Keratinocyte (primary cell): ENCODE results near the gene PFDN5.

Source experiments
- EZH2 ChIP-seq: IDR thresholded peaks from one replicate; pipeline ENCODE4 v1.6.1; 2012; ENCODE audit warnings: inconsistent platforms, mild to moderate bottlenecking, low read length, moderate library complexity
- TF ChIP-seq, protein P1 (sequence below), 3 experiments: IDR thresholded peaks in 1 of 3; conservative IDR thresholded peaks in 1 of 3; optimal IDR thresholded peaks in 1 of 3; 2 replicates in 2 of 3; 3 replicates in 1 of 3; pipeline versions ENCODE3 to v1.5.1; 2011; ENCODE audit warnings: low read length in 3 of 3, mild to moderate bottlenecking in 3 of 3, moderate library complexity in 2 of 3, control low read depth in 1 of 3, inconsistent platforms in 1 of 3; ENCODE audit not compliant: insufficient read depth in 2 of 3; ENCODE audit errors: extremely low read depth in 1 of 3

GRCh38 chr12:53338017-53338416 lies 42.7 kb downstream of the PFDN5 start:
- no peak for TF ChIP-seq EZH2
- TF ChIP-seq, protein P1, sequence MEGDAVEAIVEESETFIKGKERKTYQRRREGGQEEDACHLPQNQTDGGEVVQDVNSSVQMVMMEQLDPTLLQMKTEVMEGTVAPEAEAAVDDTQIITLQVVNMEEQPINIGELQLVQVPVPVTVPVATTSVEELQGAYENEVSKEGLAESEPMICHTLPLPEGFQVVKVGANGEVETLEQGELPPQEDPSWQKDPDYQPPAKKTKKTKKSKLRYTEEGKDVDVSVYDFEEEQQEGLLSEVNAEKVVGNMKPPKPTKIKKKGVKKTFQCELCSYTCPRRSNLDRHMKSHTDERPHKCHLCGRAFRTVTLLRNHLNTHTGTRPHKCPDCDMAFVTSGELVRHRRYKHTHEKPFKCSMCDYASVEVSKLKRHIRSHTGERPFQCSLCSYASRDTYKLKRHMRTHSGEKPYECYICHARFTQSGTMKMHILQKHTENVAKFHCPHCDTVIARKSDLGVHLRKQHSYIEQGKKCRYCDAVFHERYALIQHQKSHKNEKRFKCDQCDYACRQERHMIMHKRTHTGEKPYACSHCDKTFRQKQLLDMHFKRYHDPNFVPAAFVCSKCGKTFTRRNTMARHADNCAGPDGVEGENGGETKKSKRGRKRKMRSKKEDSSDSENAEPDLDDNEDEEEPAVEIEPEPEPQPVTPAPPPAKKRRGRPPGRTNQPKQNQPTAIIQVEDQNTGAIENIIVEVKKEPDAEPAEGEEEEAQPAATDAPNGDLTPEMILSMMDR (optimal IDR thresholded peaks at IDR 0.05 in 1 of 3, IDR thresholded peaks at IDR 0.05 in 1 of 3, conservative IDR thresholded peaks at IDR 0.05 in 1 of 3; ENCODE audit: extremely low read depth in 1 of 3, insufficient read depth in 2 of 3, low read length in 3 of 3), result no peak
